Vagina (tissue), 2 donors: ENCODE results near the gene MMP1. TPM values are rescaled to one million over a fixed set of nuclear protein-coding genes. Genes with fewer than 3 reads are reported as not detected.
"Not testable (repeated sequence)": the region's sequence is repeated elsewhere in the genome, so short reads cannot be mapped to it uniquely, and the experiment has no call there.

Experiments
- DNase-seq, 2 donors: peaks; one replicate each; pipeline ENCODE4 v3.0.0-alpha.2; 2017; ENCODE audit errors: extremely low spot score in 2 of 2
- H3K27ac ChIP-seq: fragments of 200-600 bp; sonication (generic); one replicate; pipeline ENCODE4 v1.5.1; 2019
- H3K27me3 ChIP-seq: fragments of 200-600 bp; sonication (generic); one replicate; pipeline ENCODE4 v1.5.1; 2019
- H3K36me3 ChIP-seq, 2 donors: fragments of 200-600 bp; sonication (generic); one replicate each; pipeline ENCODE4 v1.5.1; 2017 to 2019
- H3K4me1 ChIP-seq: fragments of 200-600 bp; sonication (generic); one replicate; pipeline ENCODE4 v1.5.1; 2019
- H3K4me3 ChIP-seq, 2 donors: fragments of 200-600 bp; sonication (generic); 1 replicate in 1 of 2; 2 replicates in 1 of 2; pipeline ENCODE4 v1.5.1; 2016 to 2019
- H3K9me3 ChIP-seq: fragments of 200-600 bp; sonication (generic); one replicate; pipeline ENCODE4 v1.5.1; 2019
- CTCF ChIP-seq, 3 experiments: fragments of 450-650 bp in 2 of 3; fragments of 200-600 bp in 1 of 3; sonication (generic) in 1 of 3; IDR thresholded peaks; one replicate each; pipeline ENCODE4 v1.5.1; 2017 to 2019; ENCODE audit warnings: antibody characterized with exemption in 3 of 3, mild to moderate bottlenecking in 2 of 3, moderate library complexity in 2 of 3
- POLR2A ChIP-seq, 2 donors: fragments of 450-650 bp; IDR thresholded peaks; one replicate each; pipeline ENCODE4 v1.6.1; 2017; ENCODE audit warnings: antibody characterized with exemption in 2 of 2, mild to moderate bottlenecking in 2 of 2, moderate library complexity in 2 of 2
- POLR2AphosphoS5 ChIP-seq, 2 donors: sonication (generic); formaldehyde crosslinking; IDR thresholded peaks; one replicate each; pipeline ENCODE4 v1.9.0; 2017; ENCODE audit warnings: antibody characterized with exemption in 2 of 2, mild to moderate bottlenecking in 2 of 2, low read depth in 1 of 2; ENCODE audit not compliant: insufficient read depth in 1 of 2
- intact Hi-C: fragments of 100-400 bp; cut with DNase I; formaldehyde crosslinking; loops from one replicate; pipeline ENCODE4 v1.15.1; 2023
- total RNA-seq: library from RNA; depleted of rRNA; stranded (reverse); fragments of >200 nt; gene quantifications from one replicate; pipeline ENCODE4 v1.2.3, GENCODE V29; 2016

The MMP1 gene
- total RNA-seq, 1 donor from 2014 or later: not detected

GRCh38 chr11:102753267-102753666 lies 44.7 kb downstream of the MMP1 start:
- no peak for DNase-seq
- Histone ChIP-seq H3K36me3 (no peaks in the 10 kb centered on the region), H3K4me3 (no peak overlapping the region), H3K27me3 (no peaks in the 10 kb centered on the region), H3K4me1 (no peaks in the 10 kb centered on the region), H3K27ac (no peak overlapping the region), H3K9me3 (no peaks in the 10 kb centered on the region)
- TF ChIP-seq POLR2AphosphoS5 (IDR thresholded peaks at IDR 0.05; ENCODE audit: insufficient read depth in 1 of 2, low read depth in 1 of 2) (no peak), CTCF (IDR thresholded peaks at IDR 0.05) (no peak), POLR2A (IDR thresholded peaks at IDR 0.05) (no peak)
- intact Hi-C loops: no loop called here

GRCh38 chr11:102751673-102752072 lies 46.3 kb downstream of the MMP1 start:
- Histone ChIP-seq H3K4me3 (no peak overlapping the region), H3K27me3 (no peaks in the 10 kb centered on the region), H3K4me1 (no peaks in the 10 kb centered on the region), H3K9me3 (no peaks in the 10 kb centered on the region), H3K27ac (no peak overlapping the region), H3K36me3 (no peaks in the 10 kb centered on the region)
- no peak for DNase-seq
- TF ChIP-seq POLR2AphosphoS5 (IDR thresholded peaks at IDR 0.05; ENCODE audit: insufficient read depth in 1 of 2, low read depth in 1 of 2) (no peak), POLR2A (IDR thresholded peaks at IDR 0.05) (no peak), CTCF (IDR thresholded peaks at IDR 0.05) (no peak)
- intact Hi-C loops: no loop called here

GRCh38 chr11:102749101-102749722 lies 48.7 kb downstream of the MMP1 start:
- intact Hi-C loops: no loop called here
- no peak overlapping the region for H3K4me3 ChIP-seq
- no peak for DNase-seq
- no peaks in the 10 kb centered on the region for H3K36me3 ChIP-seq
- no peak overlapping the region for H3K27ac ChIP-seq
- H3K9me3 ChIP-seq: no peaks in the 10 kb centered on the region
- no peaks in the 10 kb centered on the region for H3K4me1 ChIP-seq
- no peaks in the 10 kb centered on the region for H3K27me3 ChIP-seq
- TF ChIP-seq POLR2AphosphoS5 (IDR thresholded peaks at IDR 0.05; ENCODE audit: insufficient read depth in 1 of 2, low read depth in 1 of 2) (no peak), CTCF (IDR thresholded peaks at IDR 0.05) (no peak)

- intact Hi-C loops, H3K27me3 ChIP-seq, H3K36me3 ChIP-seq, DNase-seq, H3K9me3 ChIP-seq, H3K4me1 ChIP-seq, H3K4me3 ChIP-seq, H3K27ac ChIP-seq: not testable (repeated sequence)
These were observed 51.0 kb downstream of the MMP1 start for GRCh38 chr11:102746746-102747578.

Other genes with a start within 250 kb of the MMP1 start
- not detected for gene MMP20, start 172.8 kb downstream of the MMP1 start, total RNA-seq
- gene MMP27, start 92.4 kb downstream of the MMP1 start, total RNA-seq: not detected
- not detected for gene MMP8, start 73.2 kb downstream of the MMP1 start, total RNA-seq
- not detected for gene MMP10, start 17.5 kb downstream of the MMP1 start, total RNA-seq
- not detected for gene MMP3, start 45.4 kb upstream of the MMP1 start, total RNA-seq
- gene MMP12, start 76.8 kb upstream of the MMP1 start, total RNA-seq: not detected
- gene MMP13, start 157.6 kb upstream of the MMP1 start, total RNA-seq: 0.98 TPM